NCI-H345 treated with DMSO at 0.1 percent for 48 hours (cell line): ENCODE data around the gene PTGES3.
"Not testable (repeated sequence)": the region's sequence is repeated elsewhere in the genome, so short reads cannot be mapped to it uniquely, and the experiment has no call there.

Experiments used
- DNase-seq: peaks from one replicate; lab custom pipeline; 2025; ENCODE audit not compliant: unreplicated experiment; lab: John Stamatoyannopoulos, UW

PTGES3 gene

GRCh38 chr12:56657416-56658379 lies 30.4 kb downstream of the PTGES3 start:
- DNase-seq = no peak

DNA sequence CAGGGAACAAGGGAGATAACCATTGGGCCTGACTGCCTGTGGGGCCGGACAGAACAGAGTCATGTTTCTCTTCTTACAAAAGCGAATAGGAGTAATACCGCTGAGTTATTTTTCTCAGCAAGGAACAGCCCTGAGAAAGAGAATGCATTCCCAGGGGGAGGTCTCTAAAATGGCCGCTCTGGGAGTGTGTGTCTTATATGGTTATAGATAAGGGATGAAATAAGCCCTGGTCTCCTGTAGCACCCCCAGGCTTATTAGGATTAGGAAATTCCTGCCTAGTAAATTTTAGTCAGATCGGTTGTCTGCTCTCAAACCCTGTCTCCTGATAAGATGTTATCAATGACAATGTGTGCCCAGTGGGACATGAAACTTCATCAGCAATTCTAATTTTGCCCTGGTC lies 34.3 kb downstream of the PTGES3 start:
- not testable (repeated sequence) for DNase-seq

DNA sequence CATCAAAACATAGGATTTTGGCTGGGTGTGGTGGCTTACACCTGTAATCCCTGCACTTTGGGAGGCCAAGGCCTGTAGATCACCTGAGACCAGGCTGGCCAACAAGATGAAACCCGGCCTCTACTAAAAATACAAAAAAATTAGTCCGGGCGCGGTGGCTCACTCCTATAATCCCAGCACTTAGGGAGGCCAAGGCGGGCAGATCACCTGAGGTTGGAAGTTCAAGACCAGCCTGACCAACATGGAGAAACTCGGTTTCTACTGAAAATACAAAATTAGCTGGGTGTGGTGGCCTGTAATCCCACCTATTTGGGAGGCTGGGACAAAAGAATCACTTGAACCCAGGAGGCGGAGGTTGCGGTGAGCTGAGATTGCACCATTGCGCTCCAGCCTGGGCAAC lies 40.1 kb downstream of the PTGES3 start:
- DNase-seq = not testable (repeated sequence)

DNA sequence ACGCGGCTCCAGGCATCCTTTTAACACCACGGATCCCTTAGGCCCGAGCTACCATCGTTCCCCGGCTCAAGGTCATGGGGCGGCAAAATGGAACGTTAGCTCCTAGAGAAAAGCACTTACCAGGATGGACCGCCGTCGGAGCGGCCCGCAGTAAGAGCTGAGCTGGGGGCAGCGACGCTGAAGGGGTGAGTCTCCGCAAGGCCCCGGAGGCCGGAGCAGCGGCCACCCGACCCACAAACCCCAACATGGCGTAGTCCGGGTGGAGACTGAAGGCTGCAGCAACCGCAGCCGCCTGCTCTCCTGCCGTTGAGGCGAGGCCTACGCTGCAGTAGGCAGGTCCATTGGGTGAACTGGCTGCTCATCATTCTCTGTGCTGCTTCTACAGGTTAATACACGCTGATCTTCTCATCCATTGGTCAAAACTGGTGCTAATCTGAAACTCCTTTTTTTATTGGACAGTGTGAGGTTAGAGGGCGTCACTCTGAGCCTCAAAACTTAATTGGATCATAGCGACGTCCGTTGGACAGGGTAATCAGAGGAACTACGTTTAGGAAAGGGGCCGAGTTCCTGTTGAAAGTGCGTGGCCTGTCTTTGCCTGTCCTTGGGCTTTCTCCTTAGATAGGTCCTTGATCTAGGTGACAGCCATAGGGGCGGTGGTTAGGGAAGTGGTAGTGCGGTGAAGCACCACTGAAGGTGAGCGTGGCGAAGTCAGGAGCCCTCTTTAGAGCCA lies 42.2 kb downstream of the PTGES3 start, which contains the start of gene ATP5F1B:
TSS of gene ATP5F1B (minus strand) at position 268 of the 730 bp plus-strand sequence. CDS start at position 247, 21 bp downstream.
- DNase-seq = peak; percentile 99

- no peak for DNase-seq
These were observed 42.8 kb downstream of the PTGES3 start for GRCh38 chr12:56645201-56645716.

DNA sequence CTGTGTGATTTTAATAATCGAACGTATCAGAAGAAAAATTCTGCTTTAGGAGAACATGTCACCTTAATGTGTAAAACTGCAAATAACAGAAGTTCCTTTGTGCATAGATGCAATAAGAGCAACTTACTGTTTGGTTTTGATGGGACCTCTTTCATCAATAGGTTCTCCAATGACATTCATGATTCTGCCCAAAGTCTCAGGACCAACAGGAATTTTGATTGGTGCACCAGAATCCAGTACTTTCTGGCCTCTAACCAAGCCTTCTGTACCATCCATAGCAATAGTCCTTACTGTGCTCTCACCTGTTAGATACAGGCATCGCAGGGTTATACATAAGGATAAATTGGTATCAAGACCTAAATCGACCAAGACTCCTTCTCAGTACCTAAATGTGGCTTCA lies 43.4 kb downstream of the PTGES3 start:
- DNase-seq = no peak

GRCh38 chr12:56641219-56641618 lies 46.9 kb downstream of the PTGES3 start:
- no peak for DNase-seq

DNA sequence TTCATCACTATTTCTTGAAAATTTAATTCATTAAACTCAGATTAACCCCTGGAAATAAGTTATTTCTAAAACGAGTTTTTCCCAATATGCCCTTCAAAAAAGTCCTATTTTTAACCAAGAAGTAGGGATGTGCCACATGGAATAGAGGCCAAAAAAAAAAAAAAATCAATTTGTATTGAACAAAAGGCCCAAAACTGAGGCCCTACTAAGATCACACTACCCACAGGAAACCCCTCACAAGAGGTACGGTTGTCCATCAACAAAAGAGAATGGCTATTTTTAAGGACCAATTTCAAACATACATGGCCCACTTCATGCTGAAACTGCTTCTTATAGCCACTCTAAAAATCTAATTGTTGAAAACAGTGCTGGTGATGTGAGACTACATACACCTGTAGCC lies 50.5 kb downstream of the PTGES3 start:
- no peak for DNase-seq

DNA sequence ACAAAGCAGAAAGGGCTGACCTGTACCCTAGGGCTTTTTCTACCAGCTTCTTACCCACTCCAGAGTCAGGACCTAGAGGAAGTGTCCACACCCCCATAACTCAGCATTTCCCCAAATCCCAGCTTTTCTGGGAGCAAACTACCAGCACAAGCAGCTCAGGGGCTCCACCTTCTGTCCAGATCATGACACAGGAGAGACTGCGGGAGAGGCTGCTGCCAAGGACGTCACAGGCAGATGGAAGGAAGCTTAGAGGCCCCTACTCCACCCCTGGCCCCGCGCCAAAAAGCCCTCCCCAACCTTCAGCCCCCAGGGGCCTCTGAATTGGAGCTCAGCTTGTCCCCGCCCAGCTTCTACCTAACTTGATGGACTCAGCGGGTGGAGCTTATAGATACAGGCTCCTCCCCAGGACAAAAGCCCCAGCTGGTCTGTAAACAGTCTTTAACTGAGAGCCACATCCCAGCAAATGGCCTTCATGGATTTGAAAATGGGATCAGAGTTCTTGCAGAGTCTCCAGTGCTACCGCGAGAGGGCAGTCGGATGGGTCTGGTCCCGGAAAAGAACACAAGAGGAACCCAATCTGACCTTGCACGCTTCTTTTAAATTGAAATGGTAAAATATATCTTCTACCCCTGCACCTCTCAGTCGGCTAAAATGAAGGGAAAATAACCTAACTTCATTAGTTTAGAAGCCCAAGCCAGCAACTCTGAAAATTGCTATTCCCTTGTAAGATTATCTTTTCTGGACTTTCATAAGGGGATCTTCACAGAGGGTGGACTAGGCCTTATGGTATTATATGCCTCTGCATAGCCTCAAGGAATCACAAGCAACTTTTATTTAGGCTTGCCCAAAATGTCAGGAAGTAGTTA lies 51.2 kb downstream of the PTGES3 start:
- DNase-seq = peak; percentile 98

GRCh38 chr12:56635806-56636674 lies 52.0 kb downstream of the PTGES3 start:
- DNase-seq = peak; percentile 72

- DNase-seq = peak; percentile 33
These were observed 53.0 kb downstream of the PTGES3 start for GRCh38 chr12:56634837-56635791.

DNA sequence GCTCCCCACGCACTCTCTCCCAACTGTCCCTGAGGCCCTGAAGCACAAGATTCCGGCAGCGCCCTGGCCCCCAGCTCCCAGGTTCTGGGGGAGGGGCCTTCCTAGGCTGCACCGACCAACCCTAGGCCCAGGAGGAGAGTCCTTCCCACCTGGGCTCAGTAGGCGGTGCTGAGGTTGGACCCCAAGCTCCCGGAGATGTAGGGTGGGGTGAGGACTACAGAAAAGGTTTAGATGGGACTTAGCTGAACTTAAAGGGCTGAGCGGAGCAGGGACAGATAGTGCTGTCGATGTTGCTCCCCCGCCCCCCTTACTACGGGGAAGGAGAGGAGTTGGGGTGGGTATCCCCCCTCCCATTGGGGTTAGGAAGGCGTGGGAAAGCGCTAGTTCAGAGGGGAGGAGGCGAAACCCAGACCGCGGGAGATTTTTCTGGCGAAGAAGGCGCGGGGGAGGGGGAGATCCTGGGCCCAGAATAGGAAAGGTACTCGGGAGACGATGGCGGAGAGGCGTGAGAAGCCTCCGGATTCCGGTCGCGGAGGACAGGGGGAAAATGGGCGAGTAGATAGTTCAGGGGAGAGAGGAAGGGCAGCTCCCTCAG lies 53.7 kb downstream of the PTGES3 start:
- peak; percentile 36 for DNase-seq

DNA sequence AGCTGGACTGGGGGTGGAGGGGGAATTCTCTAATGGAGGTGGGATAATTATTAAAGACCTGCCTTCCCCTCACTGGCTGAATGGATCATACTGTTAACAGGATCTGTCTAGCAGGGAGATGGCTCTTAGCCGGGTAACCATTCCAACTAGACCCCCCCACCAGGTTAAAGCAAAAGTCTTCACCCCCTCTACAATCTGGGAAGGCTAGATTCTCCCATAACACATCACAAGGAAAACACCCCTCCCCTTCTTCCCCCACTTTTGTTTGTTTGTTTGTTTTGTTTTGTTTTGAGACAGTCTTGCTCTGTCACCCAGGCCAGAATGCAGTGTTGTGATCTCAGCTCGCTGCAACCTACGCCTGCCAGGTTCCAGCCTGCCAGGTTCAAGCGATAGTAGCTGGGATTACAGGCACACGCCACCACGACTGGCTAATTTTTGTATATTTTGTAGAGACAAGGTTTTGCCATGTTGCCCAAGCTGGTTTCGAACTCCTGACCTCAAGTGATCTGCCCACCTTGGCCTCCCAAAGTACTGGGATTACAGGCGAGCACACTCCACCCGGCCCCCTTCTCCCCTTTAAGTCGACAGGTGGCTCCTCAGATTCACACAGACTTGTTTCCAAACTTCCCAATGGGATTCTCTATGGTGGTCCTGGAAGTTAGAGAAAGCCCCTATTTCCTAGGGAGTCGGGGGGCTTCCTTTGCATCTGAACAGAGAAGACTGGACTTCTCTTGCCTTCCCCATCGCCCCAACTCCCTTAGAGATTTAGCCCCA lies 54.4 kb downstream of the PTGES3 start:
- DNase-seq = no peak

GRCh38 chr12:56632701-56633467 lies 55.2 kb downstream of the PTGES3 start:
- no peak for DNase-seq

- peak; percentile 16 for DNase-seq
These were observed 56.0 kb downstream of the PTGES3 start for GRCh38 chr12:56631790-56632700.

DNA sequence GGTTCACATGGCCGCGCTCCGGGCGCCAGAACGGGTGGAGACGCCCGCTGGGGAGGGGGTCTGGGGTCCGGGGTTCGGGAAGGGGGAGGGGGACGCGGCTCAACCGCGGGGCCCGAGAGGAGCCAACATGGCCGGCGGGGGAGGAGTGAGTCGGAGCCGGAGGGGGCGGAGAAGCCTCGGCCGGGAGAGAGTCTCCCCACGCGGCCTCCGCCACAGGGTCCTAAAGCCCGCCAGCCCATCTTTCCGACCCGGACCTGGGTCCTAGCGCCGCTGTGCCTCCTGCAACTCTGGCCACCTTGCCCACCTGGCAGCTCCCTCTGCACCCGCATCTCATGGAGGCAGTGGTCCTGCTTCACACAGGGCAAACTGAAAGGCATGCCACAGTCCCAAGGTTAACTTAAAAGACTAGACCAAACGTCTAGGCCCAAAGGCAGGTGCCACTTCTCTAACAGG lies 57.9 kb downstream of the PTGES3 start, which contains the start of gene BAZ2A:
TSS of gene BAZ2A (minus strand) at position 147 of the 453 bp plus-strand sequence. CDS start 12,796 bp downstream, outside the sequence.
- DNase-seq = peak; percentile 57
